ENCODE measurements around the gene SERTAD4.
"Not testable (repeated sequence)": the region's sequence is repeated elsewhere in the genome, so short reads cannot be mapped to it uniquely, and the experiment has no call there.

The SERTAD4 gene

GRCh38 chr1:210262167-210262896 is 29.7 kb downstream of the SERTAD4 start:
- DNase-seq: no peak

- no peak for DNase-seq
These were observed 30.3 kb downstream of the SERTAD4 start for GRCh38 chr1:210262897-210263272.

- no peak for DNase-seq
These were observed 31.4 kb downstream of the SERTAD4 start for GRCh38 chr1:210263963-210264362.

GRCh38 chr1:210264496-210265380 is 32.1 kb downstream of the SERTAD4 start:
- DNase-seq: no peak

- not testable (repeated sequence) for DNase-seq
These were observed 32.9 kb downstream of the SERTAD4 start for GRCh38 chr1:210265392-210265955.

- no peak for DNase-seq
These were observed 37.4 kb downstream of the SERTAD4 start for GRCh38 chr1:210269981-210270380.

- DNase-seq: no peak
These were observed 40.1 kb downstream of the SERTAD4 start for GRCh38 chr1:210272666-210273065.

- DNase-seq: no peak
These were observed 47.6 kb downstream of the SERTAD4 start for GRCh38 chr1:210280221-210280620.

- no peak for DNase-seq
These were observed 55.5 kb downstream of the SERTAD4 start for GRCh38 chr1:210288116-210288515.

- DNase-seq: no peak
These were observed 56.7 kb downstream of the SERTAD4 start for GRCh38 chr1:210289248-210289647.

GRCh38 chr1:210291081-210291764 is 58.6 kb downstream of the SERTAD4 start:
- no peak for DNase-seq

GRCh38 chr1:210291786-210292230 is 59.2 kb downstream of the SERTAD4 start:
- no peak for DNase-seq

- DNase-seq: peak; percentile 35
These were observed 59.8 kb downstream of the SERTAD4 start for GRCh38 chr1:210292231-210292871.

GRCh38 chr1:210293171-210293607 is 60.6 kb downstream of the SERTAD4 start:
- DNase-seq: no peak

GRCh38 chr1:210294999-210295745 is 62.6 kb downstream of the SERTAD4 start:
- no peak for DNase-seq

All from CD4-positive, alpha-beta T cell treated with Interleukin-17A for 4 hours (primary cell).